ENCODE data around the gene FAM110C.

The FAM110C gene

GRCh38 chr2:66853-67252 lies 20.5 kb upstream of the FAM110C start:
- no peak for TF ChIP-seq ZNF155 (tag by site-specific recombination; IDR thresholded peaks at IDR 0.05)
- no peak for TF ChIP-seq ZNF660 (tag by site-specific recombination; IDR thresholded peaks at IDR 0.05)
- no peak for TF ChIP-seq ZNF585B (tag by site-specific recombination; IDR thresholded peaks at IDR 0.05)
- no peak for TF ChIP-seq ZNF701 (tag by site-specific recombination; IDR thresholded peaks at IDR 0.05)
- no peak for TF ChIP-seq ZBTB7A (tag by site-specific recombination; IDR thresholded peaks at IDR 0.05; ENCODE audit: low read depth)
- TF ChIP-seq YY1 (tag by site-specific recombination; IDR thresholded peaks at IDR 0.05): no peak
- no peak for TF ChIP-seq ZNF514 (tag by site-specific recombination; IDR thresholded peaks at IDR 0.05)
- no peak for TF ChIP-seq INSM2 (tag by site-specific recombination; IDR thresholded peaks at IDR 0.05)
- no peak for TF ChIP-seq ZNF174 (tag by site-specific recombination; IDR thresholded peaks at IDR 0.05)
- TF ChIP-seq ZNF610 (tag by site-specific recombination; IDR thresholded peaks at IDR 0.05; ENCODE audit: borderline replicate concordance): no peak
- no peaks in the 10 kb centered on the region for H3K36me3 ChIP-seq (ENCODE audit: control insufficient read depth in 2 of 2, insufficient read depth in 1 of 2, low read length in 2 of 2)
- H3K4me3 ChIP-seq (ENCODE audit: low read depth, low read length): no peak overlapping the region
- ChIA-PET CTCF (interaction anchor here (0.6 kb wide), 1 partner anchor 34 kb away, joined by 3 read pairs; no protein-coding TSS in a partner anchor), POLR2A (no interaction called here)
- H3K4me1 ChIP-seq (ENCODE audit: control insufficient read depth, insufficient read depth, low read length): no peaks in the 10 kb centered on the region
- H3K9me3 ChIP-seq (ENCODE audit: control insufficient read depth, insufficient read depth, low read depth, low read length): no peaks in the 10 kb centered on the region
- H3K27ac ChIP-seq (ENCODE audit: extremely low read depth, low read depth, low read length): no peak overlapping the region

GRCh38 chr2:65121-65520 lies 18.8 kb upstream of the FAM110C start:
- no peaks in the 10 kb centered on the region for H3K36me3 ChIP-seq (ENCODE audit: control insufficient read depth in 2 of 2, insufficient read depth in 1 of 2, low read length in 2 of 2)
- H3K27ac ChIP-seq (ENCODE audit: extremely low read depth, low read depth, low read length): no peak overlapping the region
- ChIA-PET POLR2A (no interaction called here), CTCF (interaction anchor here (0.6 to 1.7 kb wide), 2 partner anchors 53 to 77 kb away, joined by 3 to 4 read pairs; no protein-coding TSS in a partner anchor)
- no peaks in the 10 kb centered on the region for H3K4me1 ChIP-seq (ENCODE audit: control insufficient read depth, insufficient read depth, low read length)
- no peaks in the 10 kb centered on the region for H3K9me3 ChIP-seq (ENCODE audit: control insufficient read depth, insufficient read depth, low read depth, low read length)
- H3K4me3 ChIP-seq (ENCODE audit: low read depth, low read length): no peak overlapping the region
- TF ChIP-seq ZNF23 (tag by site-specific recombination; IDR thresholded peaks at IDR 0.05; ENCODE audit: borderline replicate concordance) (no peak), ZNF223 (tag by site-specific recombination; IDR thresholded peaks at IDR 0.05) (no peak), BCL6B (tag by site-specific recombination; IDR thresholded peaks at IDR 0.05) (no peak), TSHZ1 (tag by site-specific recombination; IDR thresholded peaks at IDR 0.05; ENCODE audit: borderline replicate concordance) (no peak), ZBTB49 (tag by site-specific recombination; IDR thresholded peaks at IDR 0.05; ENCODE audit: low read depth) (no peak), ZBTB6 (tag by site-specific recombination; IDR thresholded peaks at IDR 0.05) (no peak), IKZF3 (tag by site-specific recombination; IDR thresholded peaks at IDR 0.05) (no peak), ZFHX2 (tag by site-specific recombination; conservative IDR thresholded peaks at IDR 0.05) (no peak), ZNF133 (tag by site-specific recombination; IDR thresholded peaks at IDR 0.05) (no peak), GLIS2 (tag by site-specific recombination; IDR thresholded peaks at IDR 0.05) (no peak), ZNF416 (tag by site-specific recombination; IDR thresholded peaks at IDR 0.05) (no peak), ZNF24 (tag by site-specific recombination; IDR thresholded peaks at IDR 0.05) (no peak), WT1 (tag by site-specific recombination; IDR thresholded peaks at IDR 0.05) (no peak)
